K562 (cell line): ENCODE measurements around the gene ZMIZ1. TPM values are rescaled to one million over a fixed set of nuclear protein-coding genes. Genes with fewer than 3 reads are reported as not detected.

Experiments used
- ATAC-seq: fragments of 200-7000 bp; cut with Tn5 transposase; 3 replicates; pipeline ENCODE4 v1.9.1; 2020; ENCODE audit warnings: moderate library complexity
- BruUV-seq: library from RNA; stranded (reverse); fragments of 400-500 nt; replicated peaks from 2 replicates; lab custom pipeline; 2021; lab: Mats Ljungman, UMichigan
- CTCF ChIA-PET: fragments of 300-600 bp; formaldehyde crosslinking; extraction: SDS; loops from one replicate; lab custom pipeline; 2021; ENCODE audit warnings: low intra/inter-chr PET ratio; lab: Yijun Ruan, JAX
- POLR2A ChIA-PET: fragments of 300-600, 350-650 bp; sonication (Branson Sonifier 250); formaldehyde crosslinking; extraction: SDS; loops from one replicate; lab custom pipeline; 2021; ENCODE audit warnings: antibody characterized with exemption, inconsistent platforms; lab: Yijun Ruan, JAX
- DNase-seq, 4 experiments: peaks; one replicate each; pipeline versions ENCODE4 v3.0.0 to v3.0.0-alpha.2; 2011 to 2018; ENCODE audit warnings: low spot score in 3 of 4, mixed read lengths in 3 of 4; ENCODE audit errors: extremely low read depth in 1 of 4
- FAIRE-seq: peaks from 2 replicates; lab custom pipeline; 2011; peaks lifted over from hg19 to GRCh38; lab: Jason Lieb, UNC
- H2AFZ ChIP-seq: 2 replicates; pipeline ENCODE4 v1.6.0; 2011; ENCODE audit warnings: low read depth, low read length, control low read depth, inconsistent platforms
- H3K27ac ChIP-seq: fragments of 200-600 bp; 3 replicates; pipeline ENCODE4 v1.8.0; 2011; ENCODE audit warnings: low read depth, mild to moderate bottlenecking, control low read depth, inconsistent platforms, low read length, moderate library complexity, mixed read lengths; ENCODE audit errors: extremely low read depth
- H3K27me3 ChIP-seq, 2 experiments: fragments of 300-600 bp in 1 of 2; 2 replicates in 1 of 2; 3 replicates in 1 of 2; pipeline versions ENCODE4 v1.6.0 to v1.8.0; 2011; ENCODE audit warnings: inconsistent platforms in 2 of 2, low read length in 2 of 2, mild to moderate bottlenecking in 1 of 2, mixed read lengths in 1 of 2, moderate library complexity in 1 of 2; ENCODE audit not compliant: control insufficient read depth in 2 of 2, insufficient read depth in 2 of 2
- H3K36me3 ChIP-seq: fragments of 300-600 bp; 3 replicates; pipeline ENCODE4 v1.8.0; 2011; ENCODE audit warnings: mild to moderate bottlenecking, low read length, inconsistent platforms; ENCODE audit not compliant: control insufficient read depth, insufficient read depth
- H3K4me1 ChIP-seq, 2 experiments: fragments of 200-600 bp in 1 of 2; replicated peaks in 1 of 2; 2 replicates in 1 of 2; 3 replicates in 1 of 2; pipeline versions ENCODE4 v1.5.1 to v1.8.0; 2011; ENCODE audit warnings: inconsistent platforms in 2 of 2, low read length in 2 of 2, mild to moderate bottlenecking in 1 of 2, mixed read lengths in 1 of 2, moderate library complexity in 1 of 2; ENCODE audit not compliant: control insufficient read depth in 2 of 2, insufficient read depth in 2 of 2
- H3K4me2 ChIP-seq: 2 replicates; pipeline ENCODE4 v1.6.1; 2011; ENCODE audit warnings: low read length, control low read depth, inconsistent platforms, mixed read lengths; ENCODE audit not compliant: insufficient read depth
- H3K4me3 ChIP-seq: fragments of 200-600 bp; sonication (generic), shearing (Covaris generic); 2 replicates; pipeline ENCODE4 v1.5.1; 2016; ENCODE audit warnings: control low read depth, inconsistent platforms
- H3K79me2 ChIP-seq: fragments of 200-600 bp; 3 replicates; pipeline ENCODE4 v1.8.0; 2011; ENCODE audit warnings: low read length, inconsistent platforms; ENCODE audit not compliant: control insufficient read depth, insufficient read depth
- H3K9ac ChIP-seq, 2 experiments: 2 replicates each; pipeline versions ENCODE4 v1.6.0 to v1.6.1; 2011; ENCODE audit warnings: low read depth in 2 of 2, low read length in 2 of 2, control low read depth in 1 of 2, inconsistent platforms in 1 of 2, mild to moderate bottlenecking in 1 of 2, mixed read lengths in 1 of 2; ENCODE audit not compliant: insufficient read depth in 1 of 2
- H3K9me1 ChIP-seq: one replicate; pipeline ENCODE4 v1.6.0; 2011; ENCODE audit warnings: inconsistent platforms, mild to moderate bottlenecking, low read length, moderate library complexity; ENCODE audit not compliant: control insufficient read depth, insufficient read depth
- H3K9me3 ChIP-seq: replicated peaks from 2 replicates; pipeline ENCODE4 v1.5.1; 2011; ENCODE audit warnings: low read depth, low read length, inconsistent platforms; ENCODE audit not compliant: control insufficient read depth, insufficient read depth
- H4K20me1 ChIP-seq: replicated peaks from 2 replicates; pipeline ENCODE4 v1.6.1; 2011; ENCODE audit warnings: low read length, inconsistent platforms, mixed read lengths; ENCODE audit not compliant: control insufficient read depth, insufficient read depth
- FOXJ3 ChIP-seq: sonication (generic); formaldehyde crosslinking; IDR thresholded peaks from 2 replicates; pipeline ENCODE4 v1.4.0; 2020; ENCODE audit warnings: mild to moderate bottlenecking, missing genetic modification reagents
- FOXP1 ChIP-seq: sonication (generic); formaldehyde crosslinking; IDR thresholded peaks from 2 replicates; pipeline ENCODE4 v1.8.0; 2022; ENCODE audit warnings: mild to moderate bottlenecking, missing genetic modification reagents
- PCBP1 ChIP-seq: fragments of 200-400 bp; formaldehyde crosslinking; IDR thresholded peaks from 2 replicates; pipeline ENCODE4 v1.6.1; 2018; ENCODE audit warnings: mild to moderate bottlenecking, low read depth, low read length; ENCODE audit not compliant: poor library complexity, severe bottlenecking
- PHF8 ChIP-seq: fragments of 200-600 bp; sonication (generic); IDR thresholded peaks from 2 replicates; pipeline ENCODE4 v1.6.1; 2012; ENCODE audit warnings: mixed run types, mild to moderate bottlenecking, inconsistent platforms, low read length, moderate library complexity, borderline replicate concordance
- POLR2G ChIP-seq: fragments of 200-400 bp; formaldehyde crosslinking; IDR thresholded peaks from 2 replicates; pipeline ENCODE4 v1.6.1; 2017; ENCODE audit warnings: low read depth, mild to moderate bottlenecking, antibody characterized with exemption, low read length, moderate library complexity
- SPI1 ChIP-seq: IDR thresholded peaks from 2 replicates; pipeline ENCODE4 v1.6.1; 2011; ENCODE audit warnings: low read depth, low read length, control low read depth, borderline replicate concordance
- ZNF12 ChIP-seq: sonication (generic); formaldehyde crosslinking; IDR thresholded peaks from 2 replicates; pipeline ENCODE4 v1.4.0; 2020; ENCODE audit warnings: mild to moderate bottlenecking, missing genetic modification reagents
- WGBS: fragments of 100-300 bp; shearing (Covaris generic); methylation state at CpG from one replicate; pipeline ENCODE4 v1.1.6; 2016; ENCODE audit warnings: low coverage, mixed read lengths; ENCODE audit not compliant: insufficient coverage; ENCODE audit errors: missing lambda C conversion rate; 5-methylcytosine and 5-hydroxymethylcytosine counted together
- in situ Hi-C: fragments of 300-500 bp; cut with MboI; formaldehyde crosslinking; loops from 4 replicates; pipeline ENCODE4 v1.15.0; 2018; ENCODE audit warnings: inconsistent platforms, mixed read lengths
- intact Hi-C: fragments of 100-400 bp; cut with micrococcal nuclease; formaldehyde crosslinking; loops from 2 replicates; pipeline ENCODE4 v1.14.2; 2022
- polyA plus RNA-seq, 8 experiments: library from polyadenylated mRNA; depleted of rRNA in 4 of 8; stranded (reverse) in 5 of 8; unstranded in 3 of 8; fragments of >200 nt; fragmentation: Nextera tagmentation in 2 of 8; fragmentation: Illumina TruSeq in 1 of 8; extraction: Ambion mirVana in 2 of 8; extraction: Trizol in 1 of 8; gene quantifications; 2 replicates each; pipeline versions ENCODE4 v1.2.1 to v1.2.3, GENCODE V29; 2011 to 2014; ENCODE audit warnings: inconsistent platforms in 1 of 8, missing spikeins in 1 of 8
- total RNA-seq, 7 experiments: library from RNA; depleted of rRNA in 6 of 7; stranded (reverse); fragments of >200 nt in 6 of 7; fragmentation: Illumina TruSeq in 2 of 7; extraction: Trizol in 2 of 7; gene quantifications; 2 replicates each; pipeline versions ENCODE4 v1.2.1 to v1.2.3, GENCODE V29; 2011 to 2021; ENCODE audit warnings: low replicate concordance in 1 of 7
- TF ChIP-seq, protein P1 (sequence below), 2 experiments: fragments of 450-650 bp; IDR thresholded peaks; 2 replicates each; pipeline ENCODE4 v1.6.1; 2018; ENCODE audit warnings: mild to moderate bottlenecking in 2 of 2, low read depth in 1 of 2; ENCODE audit not compliant: partially characterized antibody in 2 of 2

ZMIZ1 gene
- total and polyA plus RNA-seq, 9 of the 15 experiments (the other 6 are each of a cell fraction or from before 2014, with no cell fraction given): 1.0 to 37.3 (median 4.3) TPM

GRCh38 chr10:79108728-79109127 lies 40.0 kb downstream of the ZMIZ1 start:
- Histone ChIP-seq H4K20me1 (peaks cover 46% of the 10 kb centered on the region), H3K79me2 (peaks cover 44% of the 10 kb centered on the region), H3K9me1 (no peaks in the 10 kb centered on the region), H2AFZ (no peak overlapping the region), H3K9me3 (no peaks in the 10 kb centered on the region), H3K9ac (peak overlapping the region in 1 of 2 experiments; percentile 37; a peak in 2 of 4 replicates)
- no peak for ATAC-seq
- FAIRE-seq: no peak
- TF ChIP-seq ZNF12 (CRISPR knock-in tag): no peak
- peak; percentile 31; the same call in 1 of the 2 replicates for TF ChIP-seq POLR2G
- TF ChIP-seq, all 486 proteins: peak for 1
- CTCF ChIA-PET: no interaction called here
- no peak for DNase-seq
- 39% methylated on average over 6 of the region's 6 CpGs for WGBS
- intact Hi-C loops (no loop called here), in situ Hi-C loops (no loop called here)
- POLR2A ChIA-PET: no interaction called here
- Histone ChIP-seq H3K36me3 (peaks cover 9% of the 10 kb centered on the region; the same call in 1 of the 3 replicates), H3K4me2 (no peak overlapping the region), H3K27ac (no peak overlapping the region), H3K27me3 (no peaks in the 10 kb centered on the region), H3K4me1 (peaks cover 5 to 17% of the 10 kb centered on the region in 2 experiments; a peak in 4 of 5 replicates), H3K4me3 (no peak overlapping the region)
- no TSS peak for BruUV-seq

DNA sequence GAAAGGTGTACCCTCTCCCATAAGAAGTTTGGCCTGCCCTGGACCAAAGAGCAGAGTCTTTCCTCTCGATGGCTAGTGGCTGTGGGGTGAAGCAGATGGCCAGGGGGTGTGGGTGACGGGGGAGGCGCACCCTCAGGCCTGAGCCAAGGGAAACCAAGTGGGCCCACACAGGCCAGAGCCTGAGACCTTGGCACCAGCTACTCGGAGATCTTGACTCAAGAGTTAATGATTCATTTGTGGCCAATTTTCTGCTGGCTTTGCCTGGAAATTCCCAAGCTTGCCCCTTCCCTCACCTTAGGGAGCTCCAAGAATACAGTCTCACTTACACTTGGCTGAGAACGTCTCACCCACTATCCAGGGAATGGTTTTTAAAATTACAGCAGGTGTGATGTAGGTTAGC lies 42.7 kb downstream of the ZMIZ1 start:
- no peak overlapping the region for H3K27ac ChIP-seq
- TF ChIP-seq PCBP1 (no peak), SPI1 (no peak), PHF8 (no peak), FOXP1 (CRISPR knock-in tag) (no peak), FOXJ3 (CRISPR knock-in tag) (no peak)
- TF ChIP-seq, protein P1, sequence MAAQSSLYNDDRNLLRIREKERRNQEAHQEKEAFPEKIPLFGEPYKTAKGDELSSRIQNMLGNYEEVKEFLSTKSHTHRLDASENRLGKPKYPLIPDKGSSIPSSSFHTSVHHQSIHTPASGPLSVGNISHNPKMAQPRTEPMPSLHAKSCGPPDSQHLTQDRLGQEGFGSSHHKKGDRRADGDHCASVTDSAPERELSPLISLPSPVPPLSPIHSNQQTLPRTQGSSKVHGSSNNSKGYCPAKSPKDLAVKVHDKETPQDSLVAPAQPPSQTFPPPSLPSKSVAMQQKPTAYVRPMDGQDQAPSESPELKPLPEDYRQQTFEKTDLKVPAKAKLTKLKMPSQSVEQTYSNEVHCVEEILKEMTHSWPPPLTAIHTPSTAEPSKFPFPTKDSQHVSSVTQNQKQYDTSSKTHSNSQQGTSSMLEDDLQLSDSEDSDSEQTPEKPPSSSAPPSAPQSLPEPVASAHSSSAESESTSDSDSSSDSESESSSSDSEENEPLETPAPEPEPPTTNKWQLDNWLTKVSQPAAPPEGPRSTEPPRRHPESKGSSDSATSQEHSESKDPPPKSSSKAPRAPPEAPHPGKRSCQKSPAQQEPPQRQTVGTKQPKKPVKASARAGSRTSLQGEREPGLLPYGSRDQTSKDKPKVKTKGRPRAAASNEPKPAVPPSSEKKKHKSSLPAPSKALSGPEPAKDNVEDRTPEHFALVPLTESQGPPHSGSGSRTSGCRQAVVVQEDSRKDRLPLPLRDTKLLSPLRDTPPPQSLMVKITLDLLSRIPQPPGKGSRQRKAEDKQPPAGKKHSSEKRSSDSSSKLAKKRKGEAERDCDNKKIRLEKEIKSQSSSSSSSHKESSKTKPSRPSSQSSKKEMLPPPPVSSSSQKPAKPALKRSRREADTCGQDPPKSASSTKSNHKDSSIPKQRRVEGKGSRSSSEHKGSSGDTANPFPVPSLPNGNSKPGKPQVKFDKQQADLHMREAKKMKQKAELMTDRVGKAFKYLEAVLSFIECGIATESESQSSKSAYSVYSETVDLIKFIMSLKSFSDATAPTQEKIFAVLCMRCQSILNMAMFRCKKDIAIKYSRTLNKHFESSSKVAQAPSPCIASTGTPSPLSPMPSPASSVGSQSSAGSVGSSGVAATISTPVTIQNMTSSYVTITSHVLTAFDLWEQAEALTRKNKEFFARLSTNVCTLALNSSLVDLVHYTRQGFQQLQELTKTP (IDR thresholded peaks at IDR 0.05; ENCODE audit: low read depth in 1 of 2, partially characterized antibody in 2 of 2): no peak

More for the DNA sequence above, 42.7 kb downstream of the ZMIZ1 start:
- ATAC-seq (no peak), FAIRE-seq (no peak), DNase-seq (no peak)
- no peak overlapping the region for H3K9ac ChIP-seq
- no peak overlapping the region for H3K4me3 ChIP-seq
- H3K9me1 ChIP-seq: no peaks in the 10 kb centered on the region
- ChIA-PET CTCF (no interaction called here), POLR2A (no interaction called here)
- H3K4me2 ChIP-seq: no peak overlapping the region
- 81% methylated on average over 5 of the region's 5 CpGs for WGBS
- H3K79me2 ChIP-seq: peaks cover 44% of the 10 kb centered on the region
- H2AFZ ChIP-seq: no peak overlapping the region
- in situ Hi-C loops: no loop called here
- BruUV-seq: no TSS peak
- no peaks in the 10 kb centered on the region for H3K27me3 ChIP-seq
- H3K36me3 ChIP-seq: peaks cover 9% of the 10 kb centered on the region; the same call in 1 of the 3 replicates
- H3K9me3 ChIP-seq: no peaks in the 10 kb centered on the region
- intact Hi-C loops: no loop called here
- peaks cover 32 to 37% of the 10 kb centered on the region in 2 experiments for H3K4me1 ChIP-seq
- H4K20me1 ChIP-seq: peaks cover 33% of the 10 kb centered on the region; the same call in 1 of the 2 replicates
